Large intestine (tissue), 12 donors: ENCODE data around the gene CMBL. TPM values are rescaled to one million over a fixed set of nuclear protein-coding genes. Genes with fewer than 3 reads are reported as not detected.
A peak's percentile ranks its signal among the peaks of the same experiment; 100 is the strongest.

Experiments
- DNase-seq, 2 donors: peaks; one replicate each; pipeline versions ENCODE4 v3.0.0 to v3.0.0-alpha.2; 2013
- H3K27ac ChIP-seq: one replicate; pipeline ENCODE4 v1.5.1; 2013; ENCODE audit warnings: low read length
- H3K27me3 ChIP-seq: 2 replicates; pipeline ENCODE4 v1.6.1; 2013; ENCODE audit warnings: low read length; ENCODE audit not compliant: control insufficient read depth, insufficient read depth
- H3K36me3 ChIP-seq: 2 replicates; pipeline ENCODE4 v1.6.1; 2013; ENCODE audit warnings: low read length; ENCODE audit not compliant: control insufficient read depth, insufficient read depth
- H3K4me1 ChIP-seq: one replicate; pipeline ENCODE4 v1.6.1; 2013; ENCODE audit warnings: low read length; ENCODE audit not compliant: control insufficient read depth, insufficient read depth
- H3K4me3 ChIP-seq: one replicate; pipeline ENCODE4 v1.5.1; 2013; ENCODE audit warnings: low read length
- H3K9me3 ChIP-seq: one replicate; pipeline ENCODE4 v1.6.1; 2013; ENCODE audit warnings: mild to moderate bottlenecking, low read depth, low read length, moderate library complexity; ENCODE audit not compliant: control insufficient read depth
- WGBS: methylation state at CpG from one replicate; pipeline ENCODE4 v1.1.5; 2013; ENCODE audit warnings: low lambda C conversion rate; ENCODE audit not compliant: insufficient coverage; 5-methylcytosine and 5-hydroxymethylcytosine counted together
- long read RNA-seq, 11 donors: transcript quantifications; one replicate each; lab custom pipeline, GENCODE V29; 2026
- polyA plus RNA-seq: library from polyadenylated mRNA; unstranded; fragments of 120-200 nt; gene quantifications from one replicate; pipeline ENCODE4 v1.2.1, GENCODE V29; 2013

CMBL gene
- polyA plus RNA-seq, result 61.2 TPM
- long read RNA-seq, donor 1, transcript CMBL-201 (6 exons, 2,335 nt), result major isoform, 21 of 40 reads
- long read RNA-seq, donor 1, partial matches to known transcripts, result 18 of 40 reads
- long read RNA-seq, donor 1, other reads (novel, unspliced or antisense), result 0 of 40 reads
- long read RNA-seq, donor 2, transcript CMBL-201 (6 exons, 2,335 nt), result major isoform, 38 of 109 reads
- long read RNA-seq, donor 2, partial matches to known transcripts, result 67 of 109 reads
- long read RNA-seq, donor 2, other reads (novel, unspliced or antisense), result 0 of 109 reads
- long read RNA-seq, donor 3, transcript CMBL-201 (6 exons, 2,335 nt), result major isoform, 33 of 91 reads
- long read RNA-seq, donor 3, partial matches to known transcripts, result 44 of 91 reads
- long read RNA-seq, donor 3, other reads (novel, unspliced or antisense), result 7 of 91 reads
- long read RNA-seq, donor 4, transcript CMBL-201 (6 exons, 2,335 nt), result major isoform, 5 of 13 reads
- long read RNA-seq, donor 4, partial matches to known transcripts, result 7 of 13 reads
- long read RNA-seq, donor 4, other reads (novel, unspliced or antisense), result 0 of 13 reads
- long read RNA-seq, donor 5, transcript CMBL-201 (6 exons, 2,335 nt), result major isoform, 10 of 26 reads
- long read RNA-seq, donor 5, partial matches to known transcripts, result 16 of 26 reads
- long read RNA-seq, donor 5, other reads (novel, unspliced or antisense), result 0 of 26 reads
- long read RNA-seq, donor 6, transcript CMBL-201 (6 exons, 2,335 nt), result major isoform, 31 of 64 reads
- long read RNA-seq, donor 6, partial matches to known transcripts, result 30 of 64 reads
- long read RNA-seq, donor 6, other reads (novel, unspliced or antisense), result 0 of 64 reads
- long read RNA-seq, donor 7, transcript CMBL-201 (6 exons, 2,335 nt), result major isoform, 5 of 12 reads
- long read RNA-seq, donor 7, partial matches to known transcripts, result 7 of 12 reads
- long read RNA-seq, donor 7, other reads (novel, unspliced or antisense), result 0 of 12 reads
- long read RNA-seq, donor 8, transcript CMBL-201 (6 exons, 2,335 nt), result major isoform, 35 of 60 reads
- long read RNA-seq, donor 8, partial matches to known transcripts, result 24 of 60 reads
- long read RNA-seq, donor 8, other reads (novel, unspliced or antisense), result 0 of 60 reads
- long read RNA-seq, donor 9, transcript CMBL-201 (6 exons, 2,335 nt), result major isoform, 14 of 64 reads
- long read RNA-seq, donor 9, partial matches to known transcripts, result 47 of 64 reads
- long read RNA-seq, donor 9, other reads (novel, unspliced or antisense), result 0 of 64 reads
- long read RNA-seq, donor 10, transcript CMBL-201 (6 exons, 2,335 nt), result major isoform, 24 of 45 reads
- long read RNA-seq, donor 10, partial matches to known transcripts, result 19 of 45 reads
- long read RNA-seq, donor 10, other reads (novel, unspliced or antisense), result 0 of 45 reads
- long read RNA-seq, donor 11, transcript CMBL-201 (6 exons, 2,335 nt), result major isoform, 9 of 30 reads
- long read RNA-seq, donor 11, partial matches to known transcripts, result 20 of 30 reads
- long read RNA-seq, donor 11, other reads (novel, unspliced or antisense), result 0 of 30 reads

- Histone ChIP-seq H3K4me1 (peaks cover 20% of the 10 kb centered on the region), H3K4me3 (peak within 1 kb of the TSS; percentile 60), H3K27me3 (no peaks in the 10 kb centered on the region), H3K27ac (peak within 1 kb of the TSS; percentile 82), H3K9me3 (peaks cover 4% of the 10 kb centered on the region), H3K36me3 (no peaks in the 10 kb centered on the region)
- WGBS, result 0% methylated on average over 1 of the region's 56 CpGs
- DNase-seq, result peak; percentile 53 to 89
These were observed at the start of gene CMBL for GRCh38 chr5:10307206-10308148. Gene CMBL, minus strand, starts transcription at chr5:10307902. Its CDS starts 17,140 bp downstream, at chr5:10290762.

- H3K27ac ChIP-seq, result peak overlapping the region; percentile 86
- no peaks in the 10 kb centered on the region for H3K9me3 ChIP-seq
- peaks cover 16% of the 10 kb centered on the region for H3K4me1 ChIP-seq
- H3K36me3 ChIP-seq, result peaks cover under 1% of the 10 kb centered on the region
- no peaks in the 10 kb centered on the region for H3K27me3 ChIP-seq
- WGBS, result 54% methylated on average over 5 of the region's 16 CpGs
- peak; percentile 44 to 74 for DNase-seq
- H3K4me3 ChIP-seq, result peak overlapping the region; percentile 88
These were observed 47.6 kb upstream of the CMBL start for GRCh38 chr5:10355071-10355889.

- H3K36me3 ChIP-seq, result no peaks in the 10 kb centered on the region
- H3K27me3 ChIP-seq, result no peaks in the 10 kb centered on the region
- no peaks in the 10 kb centered on the region for H3K9me3 ChIP-seq
- DNase-seq, result peak in 1 of 2 donors; percentile 75
- H3K4me3 ChIP-seq, result peak overlapping the region; percentile 88
- peak overlapping the region; percentile 86 for H3K27ac ChIP-seq
- 0% methylated on average over 5 of the region's 54 CpGs for WGBS
- peaks cover 16% of the 10 kb centered on the region for H3K4me1 ChIP-seq
These were observed 46.6 kb upstream of the CMBL start for GRCh38 chr5:10354048-10354872.

GRCh38 chr5:10353241-10354047 lies 45.7 kb upstream of the CMBL start, which contains the start of gene MARCHF6:
Gene MARCHF6, plus strand, starts transcription at chr5:10353695. Its CDS starts 204 bp downstream, at chr5:10353899.
- WGBS, result no CpG with 5 or more reads among the region's 92 CpGs
- peak within 1 kb of the TSS; percentile 86 for H3K27ac ChIP-seq

GRCh38 chr5:10352430-10353240 lies 44.9 kb upstream of the CMBL start:
- peak overlapping the region; percentile 86 for H3K27ac ChIP-seq
- WGBS, result 0% methylated on average over 1 of the region's 19 CpGs
- H3K9me3 ChIP-seq, result no peaks in the 10 kb centered on the region
- no peaks in the 10 kb centered on the region for H3K27me3 ChIP-seq
- no peaks in the 10 kb centered on the region for H3K36me3 ChIP-seq
- H3K4me3 ChIP-seq, result peak overlapping the region; percentile 88
- DNase-seq, result no peak
- H3K4me1 ChIP-seq, result peaks cover 11% of the 10 kb centered on the region

More at GRCh38 chr5:10353241-10354047, 45.7 kb upstream of the CMBL start, which contains the start of gene MARCHF6:
- Histone ChIP-seq H3K4me3 (peak within 1 kb of the TSS; percentile 88), H3K36me3 (no peaks in the 10 kb centered on the region), H3K27me3 (no peaks in the 10 kb centered on the region), H3K4me1 (peaks cover 16% of the 10 kb centered on the region), H3K9me3 (no peaks in the 10 kb centered on the region)
- DNase-seq, result peak; percentile 94 to 95

GRCh38 chr5:10351919-10352318 lies 44.2 kb upstream of the CMBL start:
- Histone ChIP-seq H3K27ac (peak overlapping the region; percentile 86), H3K4me3 (no peak overlapping the region), H3K9me3 (no peaks in the 10 kb centered on the region), H3K4me1 (peaks cover 8% of the 10 kb centered on the region), H3K27me3 (no peaks in the 10 kb centered on the region), H3K36me3 (no peaks in the 10 kb centered on the region)
- DNase-seq, result peak; percentile 54 to 72
- WGBS, result no CpG with 5 or more reads among the region's 8 CpGs
